Limb (tissue), 2 donors: Measurements from ENCODE around the gene CGREF1.
A peak's percentile ranks its signal among the peaks of the same experiment; 100 is the strongest.
"Not testable (repeated sequence)": the region's sequence is repeated elsewhere in the genome, so short reads cannot be mapped to it uniquely, and the experiment has no call there.

Source experiments
- DNase-seq, 2 donors: peaks; one replicate each; pipeline ENCODE4 v3.0.0-alpha.2; 2016; ENCODE audit errors: extremely low spot score in 2 of 2

CGREF1 gene

GRCh38 chr2:27088634-27089033 lies 30.3 kb downstream of the CGREF1 start:
- DNase-seq, result no peak

- DNase-seq, result no peak
These were observed 31.0 kb downstream of the CGREF1 start for GRCh38 chr2:27087823-27088410.

- peak in 1 of 2 donors; percentile 54 for DNase-seq
These were observed 32.0 kb downstream of the CGREF1 start, which contains the start of gene KHK for GRCh38 chr2:27086724-27087593. KHK (plus strand) TSS chr2:27086772; CDS start chr2:27087260, 488 bp downstream.

DNA sequence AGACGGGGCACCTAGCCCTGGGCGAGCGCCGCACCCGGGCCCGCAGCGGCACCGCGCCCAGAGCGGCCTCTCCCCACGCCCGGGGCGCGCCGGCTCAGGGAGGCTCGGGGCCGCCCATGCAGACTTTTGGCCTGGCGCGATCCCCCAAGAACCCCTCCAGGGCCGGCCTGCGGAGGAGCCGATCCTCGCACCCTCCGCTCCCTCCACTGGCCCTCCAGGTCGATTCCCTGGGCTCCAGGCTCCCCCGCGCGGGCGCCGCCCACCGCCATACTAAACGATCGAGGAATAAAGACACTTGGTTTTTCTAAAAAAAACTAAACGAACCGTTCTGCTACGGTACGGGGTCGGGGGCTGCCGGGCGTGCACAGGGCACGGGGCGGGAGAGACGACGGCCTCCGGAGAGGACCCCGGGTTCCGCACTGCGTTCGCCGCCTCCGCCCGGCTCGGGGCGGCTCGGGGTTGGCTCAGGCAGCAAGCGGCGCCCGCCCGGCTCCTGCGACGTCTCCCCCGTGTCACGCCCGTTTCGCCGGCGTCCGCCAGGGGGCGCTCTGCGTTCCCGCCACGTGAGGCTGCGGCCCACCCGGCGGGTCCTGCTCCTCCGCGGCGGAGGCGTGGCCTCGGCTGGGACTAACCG lies 32.7 kb downstream of the CGREF1 start:
- DNase-seq, result peak; percentile 95 to 99

DNA sequence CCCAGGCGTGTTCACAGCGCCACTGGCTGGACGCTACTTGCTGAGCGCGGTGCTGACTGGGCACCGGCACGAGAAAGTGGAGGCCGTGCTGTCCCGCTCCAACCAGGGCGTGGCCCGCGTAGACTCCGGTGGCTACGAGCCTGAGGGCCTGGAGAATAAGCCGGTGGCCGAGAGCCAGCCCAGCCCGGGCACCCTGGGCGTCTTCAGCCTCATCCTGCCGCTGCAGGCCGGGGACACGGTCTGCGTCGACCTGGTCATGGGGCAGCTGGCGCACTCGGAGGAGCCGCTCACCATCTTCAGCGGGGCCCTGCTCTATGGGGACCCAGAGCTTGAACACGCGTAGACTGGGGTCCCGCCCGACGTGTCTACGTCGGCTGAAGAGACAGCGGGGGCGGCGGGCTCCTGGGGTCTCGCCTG lies 33.2 kb downstream of the CGREF1 start:
- DNase-seq, result peak in 1 of 2 donors; percentile 70

- DNase-seq, result no peak
These were observed 33.8 kb downstream of the CGREF1 start for GRCh38 chr2:27085062-27085672.

DNA sequence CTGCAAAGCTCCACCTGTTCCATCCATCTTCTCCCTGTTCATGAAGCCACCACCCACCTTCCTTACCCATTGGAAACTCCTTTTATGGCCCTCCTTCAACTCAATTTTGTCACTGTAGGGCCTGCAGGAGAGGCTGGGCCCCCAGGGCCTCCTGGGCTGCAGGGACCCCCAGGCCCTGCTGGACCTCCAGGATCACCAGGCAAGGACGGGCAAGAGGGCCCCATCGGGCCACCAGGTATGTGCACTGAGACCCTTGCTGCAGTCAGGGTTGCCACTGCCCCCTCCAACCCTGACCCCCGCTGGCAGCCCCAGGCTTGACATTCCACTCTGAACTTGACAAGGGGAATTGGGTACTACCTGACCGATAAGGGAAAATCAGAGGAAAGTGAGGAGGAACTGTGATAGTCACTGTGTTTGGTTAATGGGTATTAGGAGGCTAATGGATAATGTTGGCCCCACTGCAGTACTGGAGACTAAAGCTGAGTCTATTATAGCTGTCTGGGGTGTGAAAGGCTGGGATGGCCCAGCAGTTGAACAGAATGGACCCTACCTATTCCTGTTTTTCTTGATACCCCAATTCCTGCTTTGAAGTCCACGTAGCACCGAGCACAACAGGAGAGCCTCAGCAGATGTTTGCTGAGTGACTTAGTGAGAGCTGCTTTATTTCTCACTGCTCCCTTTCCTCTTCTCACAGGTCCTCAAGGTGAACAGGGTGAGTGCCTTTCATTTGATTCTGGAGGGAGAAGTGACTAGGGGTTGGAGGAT lies 34.4 kb downstream of the CGREF1 start:
- DNase-seq, result no peak

- DNase-seq, result no peak
These were observed 35.3 kb downstream of the CGREF1 start for GRCh38 chr2:27083410-27084296.

DNA sequence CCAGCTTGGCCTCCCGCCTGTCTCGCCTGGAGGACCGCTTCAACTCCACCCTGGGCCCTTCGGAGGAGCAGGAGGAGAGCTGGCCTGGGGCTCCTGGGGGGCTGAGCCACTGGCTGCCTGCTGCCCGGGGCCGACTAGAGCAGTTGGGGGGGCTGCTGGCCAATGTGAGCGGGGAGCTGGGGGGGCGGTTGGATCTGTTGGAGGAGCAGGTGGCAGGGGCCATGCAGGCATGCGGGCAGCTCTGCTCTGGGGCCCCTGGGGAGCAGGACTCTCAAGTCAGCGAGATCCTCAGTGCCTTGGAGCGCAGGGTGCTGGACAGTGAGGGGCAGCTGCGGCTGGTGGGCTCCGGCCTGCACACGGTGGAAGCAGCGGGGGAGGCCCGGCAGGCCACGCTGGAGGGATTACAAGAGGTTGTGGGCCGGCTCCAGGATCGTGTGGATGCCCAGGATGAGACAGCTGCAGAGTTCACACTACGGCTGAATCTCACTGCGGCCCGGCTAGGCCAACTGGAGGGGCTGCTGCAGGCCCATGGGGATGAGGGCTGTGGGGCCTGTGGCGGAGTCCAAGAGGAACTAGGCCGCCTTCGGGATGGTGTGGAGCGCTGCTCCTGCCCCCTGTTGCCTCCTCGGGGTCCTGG lies 36.0 kb downstream of the CGREF1 start:
- DNase-seq, result no peak

- DNase-seq, result no peak
These were observed 36.8 kb downstream of the CGREF1 start for GRCh38 chr2:27081984-27082772.

- DNase-seq, result no peak
These were observed 38.4 kb downstream of the CGREF1 start for GRCh38 chr2:27080603-27080936.

- DNase-seq, result no peak
These were observed 38.8 kb downstream of the CGREF1 start for GRCh38 chr2:27080140-27080469.

DNA sequence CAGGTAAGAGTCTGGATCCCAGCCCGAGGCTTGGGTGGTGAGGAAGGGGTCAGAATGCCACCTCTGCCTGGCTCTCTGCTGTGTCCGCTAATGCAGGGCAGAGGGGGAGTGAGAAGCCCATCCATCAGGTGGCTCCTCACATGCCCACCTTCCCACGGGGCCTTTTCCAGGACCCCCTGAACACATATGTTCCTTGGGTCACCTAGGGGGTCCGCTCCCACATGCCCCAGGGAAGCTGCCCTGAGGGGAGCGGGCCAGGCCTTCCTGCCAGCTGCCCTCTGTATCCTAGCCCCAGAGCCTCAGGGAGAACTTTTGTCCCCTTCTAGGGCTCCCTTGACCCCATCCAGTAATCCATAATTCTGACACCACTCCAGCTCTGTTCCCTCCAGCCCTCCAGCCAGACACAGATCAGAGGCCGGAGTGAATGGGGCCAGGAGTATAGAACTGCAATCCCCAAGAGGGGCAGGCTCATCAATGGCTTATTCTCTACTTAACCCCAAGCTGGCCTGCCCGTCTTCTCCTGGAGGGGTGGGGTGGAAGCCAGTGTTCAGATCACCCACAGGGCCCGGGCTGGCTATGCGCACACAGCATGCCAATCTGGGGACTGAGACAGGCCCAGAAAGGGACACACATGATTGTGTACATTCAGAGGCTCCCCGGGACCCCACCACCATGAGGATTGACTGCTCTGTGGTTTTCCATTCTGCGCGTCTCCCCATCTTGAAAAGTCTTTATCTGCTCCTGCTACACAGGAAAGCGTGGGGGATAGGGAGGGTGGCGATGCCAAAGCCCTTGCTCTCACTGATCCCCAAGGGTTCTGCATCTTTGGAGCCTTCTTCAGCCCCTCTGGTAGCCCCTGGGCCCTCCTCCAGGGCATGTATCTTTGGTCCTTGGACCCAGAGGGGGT lies 39.4 kb downstream of the CGREF1 start:
- no peak for DNase-seq

GRCh38 chr2:27078267-27079194 lies 40.4 kb downstream of the CGREF1 start, which contains the start of gene EMILIN1:
EMILIN1 (plus strand) TSS chr2:27078615; CDS start chr2:27079066, 451 bp downstream.
- DNase-seq, result peak; percentile 91 to 94

DNA sequence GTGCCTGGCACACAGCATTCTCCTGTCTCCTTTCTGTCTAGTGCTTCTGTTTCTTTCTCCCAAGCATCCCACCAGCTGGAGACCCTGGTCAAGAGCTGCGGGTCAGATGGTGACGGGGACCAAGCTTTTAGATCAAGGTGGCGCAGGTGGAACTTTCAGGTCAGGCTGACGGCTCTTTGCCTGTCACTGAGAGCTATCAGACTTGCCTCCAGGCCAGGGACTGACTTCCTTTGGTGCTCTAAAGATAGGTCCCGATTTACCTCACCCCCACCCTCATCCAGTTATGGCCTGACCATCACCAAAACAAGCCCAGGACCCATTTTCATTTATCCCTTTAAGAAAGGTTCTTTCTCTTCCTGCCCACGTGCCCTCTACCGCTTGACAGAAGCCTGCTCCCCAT lies 41.7 kb downstream of the CGREF1 start:
- DNase-seq, result no peak

DNA sequence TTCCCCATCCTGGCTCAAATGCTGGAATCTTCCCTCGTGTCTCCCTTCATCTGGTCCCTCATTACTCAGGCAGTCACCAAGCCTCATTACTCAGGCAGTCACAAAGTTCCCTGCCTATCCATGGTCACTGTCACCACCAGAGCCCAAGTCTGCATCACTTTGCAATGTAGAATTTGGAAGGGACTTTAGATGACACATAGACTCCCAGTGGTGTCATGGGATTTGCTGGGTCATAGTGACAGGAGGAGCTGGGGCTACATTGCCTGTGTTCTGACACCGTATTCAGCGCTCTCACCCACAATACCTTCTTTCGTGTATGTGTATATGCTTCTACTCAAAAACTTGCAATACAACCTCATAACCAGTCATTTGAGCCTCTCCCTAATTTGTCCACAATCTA lies 42.6 kb downstream of the CGREF1 start:
- DNase-seq, result no peak

- not testable (repeated sequence) for DNase-seq
These were observed 43.4 kb downstream of the CGREF1 start for GRCh38 chr2:27075566-27075871.
